NB4 (cell line): Measurements from ENCODE around the gene TTC8.

ENCODE experiments used
- MYC ChIP-seq: IDR thresholded peaks from 2 replicates; pipeline ENCODE4 v1.6.1; 2011; ENCODE audit warnings: low read depth, low read length
- TF ChIP-seq, protein P1 (sequence below): IDR thresholded peaks from one replicate; pipeline ENCODE4 v1.5.1; 2012; ENCODE audit warnings: low read depth, low read length

DNA sequence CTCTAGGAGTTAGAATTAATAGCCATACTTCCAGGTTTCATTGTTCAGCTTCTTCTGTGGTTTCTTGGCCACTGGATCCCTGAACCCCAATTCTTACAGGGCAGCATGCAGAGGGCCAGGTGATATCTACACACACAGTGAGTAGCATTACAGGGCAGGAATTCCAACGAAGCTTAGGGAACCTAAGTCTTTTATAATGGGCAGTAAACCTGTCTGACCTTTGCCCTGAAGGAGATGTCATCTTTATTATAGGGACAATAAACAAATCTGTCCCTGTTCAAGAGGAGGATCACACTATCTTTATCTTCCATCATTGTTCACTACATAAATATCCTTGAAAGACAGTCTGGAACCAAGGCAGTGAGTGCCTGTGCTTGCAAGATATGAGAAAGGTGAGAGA lies 20.0 kb upstream of the TTC8 start:
- no peak for TF ChIP-seq MYC
- TF ChIP-seq, protein P1, sequence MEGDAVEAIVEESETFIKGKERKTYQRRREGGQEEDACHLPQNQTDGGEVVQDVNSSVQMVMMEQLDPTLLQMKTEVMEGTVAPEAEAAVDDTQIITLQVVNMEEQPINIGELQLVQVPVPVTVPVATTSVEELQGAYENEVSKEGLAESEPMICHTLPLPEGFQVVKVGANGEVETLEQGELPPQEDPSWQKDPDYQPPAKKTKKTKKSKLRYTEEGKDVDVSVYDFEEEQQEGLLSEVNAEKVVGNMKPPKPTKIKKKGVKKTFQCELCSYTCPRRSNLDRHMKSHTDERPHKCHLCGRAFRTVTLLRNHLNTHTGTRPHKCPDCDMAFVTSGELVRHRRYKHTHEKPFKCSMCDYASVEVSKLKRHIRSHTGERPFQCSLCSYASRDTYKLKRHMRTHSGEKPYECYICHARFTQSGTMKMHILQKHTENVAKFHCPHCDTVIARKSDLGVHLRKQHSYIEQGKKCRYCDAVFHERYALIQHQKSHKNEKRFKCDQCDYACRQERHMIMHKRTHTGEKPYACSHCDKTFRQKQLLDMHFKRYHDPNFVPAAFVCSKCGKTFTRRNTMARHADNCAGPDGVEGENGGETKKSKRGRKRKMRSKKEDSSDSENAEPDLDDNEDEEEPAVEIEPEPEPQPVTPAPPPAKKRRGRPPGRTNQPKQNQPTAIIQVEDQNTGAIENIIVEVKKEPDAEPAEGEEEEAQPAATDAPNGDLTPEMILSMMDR = no peak
